ENCODE results near the gene AMN.

AMN gene

GRCh38 chr14:102969901-102970300, 47.4 kb downstream of the AMN start:
- DNase-seq: no peak

GRCh38 chr14:102970496-102970895, 48.0 kb downstream of the AMN start:
- no peak for DNase-seq

GRCh38 chr14:102971314-102971713, 48.9 kb downstream of the AMN start:
- no peak for DNase-seq

DNA sequence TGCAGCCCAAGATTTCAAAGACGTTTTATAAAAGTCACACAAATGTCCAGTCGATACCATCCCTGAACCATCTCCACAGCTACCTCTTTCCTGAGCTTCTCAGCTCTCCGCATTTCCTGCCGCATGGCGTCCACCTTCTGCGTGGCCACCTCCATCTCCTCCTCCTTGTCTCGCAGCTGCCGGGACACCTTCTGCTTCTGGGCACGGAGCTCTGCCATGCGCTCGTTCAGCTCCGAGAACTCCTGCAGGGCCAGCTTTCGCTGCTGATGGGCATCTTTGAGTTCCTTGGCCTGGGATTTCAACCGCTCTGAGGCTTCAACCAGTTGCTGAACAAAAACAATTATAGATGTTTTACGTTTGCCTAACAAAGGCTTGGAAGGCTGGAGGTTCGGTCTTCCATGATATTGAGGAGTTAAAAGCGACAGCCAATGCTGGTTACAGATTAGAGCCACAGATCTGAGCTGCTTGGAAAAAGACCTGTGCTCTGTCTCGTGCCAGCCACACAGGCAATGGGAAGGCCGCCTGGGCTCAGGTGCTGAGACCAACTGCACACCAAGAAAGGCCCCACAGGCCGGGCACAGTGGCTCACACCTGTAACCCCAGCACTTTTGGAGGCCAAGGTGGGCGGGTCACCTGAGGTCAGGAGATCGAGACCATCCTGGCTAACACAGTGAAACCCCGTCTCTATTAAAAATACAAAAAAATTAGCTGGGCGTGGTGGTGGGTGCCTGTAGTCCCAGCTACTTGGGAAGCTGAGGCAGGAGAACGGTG, 49.6 kb downstream of the AMN start:
- no peak for DNase-seq

DNA sequence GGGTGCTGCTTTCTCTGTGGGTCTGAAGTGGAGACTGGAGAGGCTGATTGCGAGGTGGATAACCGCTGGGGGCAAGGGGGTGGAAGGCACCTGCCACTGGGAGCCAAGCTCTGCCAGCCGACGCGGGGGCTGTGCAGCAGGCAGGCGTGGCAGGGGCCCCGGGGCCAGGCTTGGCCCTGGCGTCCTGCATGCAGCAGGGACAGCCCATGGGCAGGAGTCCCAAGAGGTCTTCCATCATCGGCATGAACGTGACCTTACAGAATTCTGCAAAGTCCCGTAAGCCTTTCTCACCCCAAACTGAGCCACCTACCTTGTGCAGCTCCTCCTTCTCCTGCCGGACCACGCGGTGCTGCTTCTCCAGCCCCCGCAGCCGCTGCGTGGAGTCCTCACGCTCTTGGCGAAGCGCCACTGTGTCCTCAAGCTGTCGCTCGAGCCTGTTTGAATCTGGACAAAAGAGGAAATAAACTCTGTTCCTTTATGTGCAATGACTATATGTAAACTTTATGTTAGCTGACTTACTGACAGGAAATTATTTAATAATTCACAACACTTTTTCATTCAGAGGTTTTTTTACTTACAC, 51.3 kb downstream of the AMN start:
- no peak for DNase-seq

- no peak for DNase-seq
Observed at GRCh38 chr14:102975662-102976061, 53.2 kb downstream of the AMN start.

- DNase-seq: no peak
Observed at GRCh38 chr14:102977475-102977874, 55.0 kb downstream of the AMN start.

- DNase-seq: no peak
Observed at GRCh38 chr14:102979406-102979805, 56.9 kb downstream of the AMN start.

GRCh38 chr14:102980409-102980810, 57.9 kb downstream of the AMN start:
- no peak for DNase-seq
